HEK293T (cell line): ENCODE data around the gene SGIP1.

Experiments
- CTCF ChIA-PET: fragments of 350-600 bp; formaldehyde crosslinking; extraction: SDS; loops from one replicate; lab custom pipeline; 2021; ENCODE audit warnings: antibody characterized with exemption, inconsistent platforms; lab: Yijun Ruan, JAX
- POLR2A ChIA-PET: fragments of 350-600 bp; formaldehyde crosslinking; extraction: SDS; loops from one replicate; lab custom pipeline; 2020; ENCODE audit warnings: antibody characterized with exemption, inconsistent platforms; lab: Yijun Ruan, JAX
- DNase-seq: peaks from one replicate; pipeline ENCODE4 v3.0.0; 2012; ENCODE audit warnings: mixed read lengths; ENCODE audit errors: extremely low spot score
- ARNT ChIP-seq: fragments of 450-650 bp; IDR thresholded peaks from 2 replicates; pipeline ENCODE4 v1.6.1; 2017; ENCODE audit warnings: mild to moderate bottlenecking
- BHLHE40 ChIP-seq: fragments of 450-650 bp; IDR thresholded peaks from 2 replicates; pipeline ENCODE4 v1.6.1; 2016; ENCODE audit warnings: mild to moderate bottlenecking, moderate library complexity, borderline replicate concordance
- CTBP1 ChIP-seq: fragments of 450-650 bp; IDR thresholded peaks from 2 replicates; pipeline ENCODE4 v1.6.1; 2016; ENCODE audit warnings: borderline replicate concordance
- ELF4 ChIP-seq: fragments of 450-650 bp; IDR thresholded peaks from 2 replicates; pipeline ENCODE4 v1.6.1; 2017; ENCODE audit warnings: antibody characterized with exemption
- FOXA1 ChIP-seq: fragments of 450-650 bp; IDR thresholded peaks from 2 replicates; pipeline ENCODE4 v1.6.1; 2016; ENCODE audit warnings: mild to moderate bottlenecking
- FOXK2 ChIP-seq: fragments of 450-650 bp; IDR thresholded peaks from 2 replicates; pipeline ENCODE4 v1.6.1; 2016; ENCODE audit warnings: mild to moderate bottlenecking
- FOXM1 ChIP-seq: fragments of 450-650 bp; IDR thresholded peaks from 2 replicates; pipeline ENCODE4 v1.6.1; 2017; ENCODE audit warnings: mild to moderate bottlenecking, borderline replicate concordance
- HDGF ChIP-seq: fragments of 450-650 bp; IDR thresholded peaks from 2 replicates; pipeline ENCODE4 v1.6.1; 2017; ENCODE audit warnings: antibody characterized with exemption, borderline replicate concordance
- L3MBTL2 ChIP-seq: fragments of 450-650 bp; conservative IDR thresholded peaks from 2 replicates; pipeline ENCODE4 v1.6.1; 2016; ENCODE audit warnings: mild to moderate bottlenecking
- LEF1 ChIP-seq: fragments of 450-650 bp; IDR thresholded peaks from 2 replicates; pipeline ENCODE4 v1.6.1; 2017; ENCODE audit warnings: mild to moderate bottlenecking, borderline replicate concordance
- NFRKB ChIP-seq: fragments of 450-650 bp; IDR thresholded peaks from 2 replicates; pipeline ENCODE4 v1.6.1; 2016; ENCODE audit warnings: mild to moderate bottlenecking, moderate library complexity
- SP1 ChIP-seq: fragments of 450-650 bp; IDR thresholded peaks from 2 replicates; pipeline ENCODE4 v1.6.1; 2017
- SUZ12 ChIP-seq: fragments of 450-650 bp; IDR thresholded peaks from 2 replicates; pipeline ENCODE4 v1.6.1; 2016; ENCODE audit warnings: mild to moderate bottlenecking
- TARDBP ChIP-seq: fragments of 450-650 bp; IDR thresholded peaks from 2 replicates; pipeline ENCODE4 v1.6.1; 2016
- ZNF384 ChIP-seq: fragments of 450-650 bp; IDR thresholded peaks from 2 replicates; pipeline ENCODE4 v1.6.1; 2016
- TF ChIP-seq, protein P1 (sequence below): fragments of 450-650 bp; IDR thresholded peaks from 2 replicates; pipeline ENCODE4 v1.6.1; 2016

Gene SGIP1

DNA sequence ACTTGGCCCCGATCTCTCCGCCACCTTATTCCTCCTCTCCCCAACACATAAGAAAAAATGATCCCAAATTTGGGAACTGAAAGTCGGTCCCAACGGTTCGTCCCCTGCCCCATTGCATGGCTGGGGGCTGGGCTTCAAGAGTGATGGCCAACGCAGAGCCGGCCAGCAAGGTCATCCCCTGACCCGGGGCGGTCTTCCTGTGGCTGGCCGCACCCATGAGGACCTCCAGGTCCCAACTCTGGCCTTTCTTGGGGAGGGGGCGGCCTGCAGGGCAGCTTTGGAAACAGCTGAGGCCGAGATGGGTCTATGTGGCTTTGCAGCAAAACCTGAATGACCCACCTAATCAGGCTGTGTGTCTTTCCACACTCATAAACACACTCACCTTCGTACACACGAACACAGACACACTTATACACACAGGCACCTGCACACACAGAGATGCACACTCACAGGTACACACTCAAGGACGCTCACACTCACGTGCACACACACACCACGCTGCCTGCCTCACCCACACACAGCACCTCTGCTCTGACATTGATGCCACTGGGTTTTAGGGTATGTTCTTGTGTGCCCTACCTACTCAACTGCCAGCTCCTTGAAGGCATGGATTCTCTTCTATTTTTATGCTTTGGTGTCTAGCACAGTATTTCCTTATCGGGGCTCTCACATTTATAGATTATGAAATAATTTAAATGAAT is 218.9 kb downstream of the SGIP1 start:
- ChIA-PET POLR2A (no interaction called here), CTCF (no interaction called here)
- TF ChIP-seq SP1 (no peak), HDGF (no peak)
- DNase-seq, result no peak

DNA sequence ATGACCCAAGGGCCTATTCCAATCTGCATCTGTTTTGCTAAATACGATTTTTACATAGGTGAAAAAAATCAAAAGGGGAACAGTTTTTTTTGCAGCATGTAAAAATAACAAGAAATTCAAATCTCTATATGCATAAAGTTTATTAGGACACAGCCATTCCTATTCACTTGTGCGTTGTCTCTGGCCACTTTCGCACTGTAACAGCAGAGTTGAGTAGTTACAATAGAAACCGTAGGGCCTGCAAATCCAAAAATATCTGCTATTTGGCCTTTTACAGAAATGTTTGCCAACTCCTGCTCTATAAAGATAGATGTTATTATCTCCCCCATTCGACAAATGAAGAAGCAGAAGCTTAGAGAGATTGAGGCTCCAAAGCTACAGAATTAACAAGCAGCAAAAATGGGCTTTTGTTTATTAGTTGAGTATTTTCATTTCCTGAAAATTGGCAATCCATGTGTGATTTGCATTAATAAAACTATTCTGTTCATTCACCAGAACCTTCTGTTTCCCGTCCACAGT is 223.8 kb downstream of the SGIP1 start:
- TF ChIP-seq ARNT, result no peak
- TF ChIP-seq, protein P1, sequence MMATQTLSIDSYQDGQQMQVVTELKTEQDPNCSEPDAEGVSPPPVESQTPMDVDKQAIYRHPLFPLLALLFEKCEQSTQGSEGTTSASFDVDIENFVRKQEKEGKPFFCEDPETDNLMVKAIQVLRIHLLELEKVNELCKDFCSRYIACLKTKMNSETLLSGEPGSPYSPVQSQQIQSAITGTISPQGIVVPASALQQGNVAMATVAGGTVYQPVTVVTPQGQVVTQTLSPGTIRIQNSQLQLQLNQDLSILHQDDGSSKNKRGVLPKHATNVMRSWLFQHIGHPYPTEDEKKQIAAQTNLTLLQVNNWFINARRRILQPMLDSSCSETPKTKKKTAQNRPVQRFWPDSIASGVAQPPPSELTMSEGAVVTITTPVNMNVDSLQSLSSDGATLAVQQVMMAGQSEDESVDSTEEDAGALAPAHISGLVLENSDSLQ, result no peak
- TF ChIP-seq TARDBP, result no peak
- no peak for TF ChIP-seq CTBP1
- TF ChIP-seq NFRKB, result no peak
- no peak for TF ChIP-seq SP1
- TF ChIP-seq BHLHE40, result no peak
- TF ChIP-seq FOXA1, result no peak
- TF ChIP-seq LEF1, result no peak
- no peak for TF ChIP-seq HDGF
- TF ChIP-seq ZNF384, result no peak
- TF ChIP-seq SUZ12, result no peak
- TF ChIP-seq FOXM1, result no peak
- no peak for TF ChIP-seq L3MBTL2
- no peak for TF ChIP-seq FOXK2
- ChIA-PET CTCF (interaction anchor here (1.2 kb wide), 1 partner anchor 456 kb away, joined by 3 read pairs; no protein-coding TSS in a partner anchor), POLR2A (no interaction called here)
- DNase-seq, result no peak

DNA sequence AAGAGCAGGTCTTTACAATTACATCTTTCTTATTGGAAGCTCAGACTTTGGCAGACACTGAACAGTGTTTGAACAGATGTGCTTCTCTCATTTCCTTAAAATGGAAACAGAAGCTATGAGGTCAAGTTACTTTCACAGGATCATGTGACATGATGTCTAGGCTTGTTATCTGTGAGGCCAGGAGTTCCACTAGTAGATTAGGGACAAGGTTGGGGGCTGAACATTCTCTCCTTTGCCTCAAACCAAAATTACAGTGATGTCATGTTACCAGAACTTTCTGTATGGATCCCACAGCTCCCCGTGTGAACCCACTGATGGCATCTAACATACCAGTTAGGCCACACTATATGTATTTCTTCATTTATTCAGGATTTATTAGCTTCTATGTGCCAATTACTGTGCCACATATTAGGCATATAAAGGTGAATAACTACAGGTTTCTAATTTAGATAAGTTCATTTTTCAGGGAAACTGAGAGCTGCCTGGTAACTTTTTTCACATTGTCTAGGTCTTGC is 224.3 kb downstream of the SGIP1 start:
- DNase-seq, result no peak
- ChIA-PET CTCF (interaction anchor here (1.2 kb wide), 1 partner anchor 455 kb away, joined by 3 read pairs; no protein-coding TSS in a partner anchor), POLR2A (no interaction called here)
- TF ChIP-seq TARDBP, result no peak
- TF ChIP-seq BHLHE40, result no peak
- TF ChIP-seq HDGF, result no peak
- TF ChIP-seq ZNF384, result no peak
- no peak for TF ChIP-seq NFRKB

DNA sequence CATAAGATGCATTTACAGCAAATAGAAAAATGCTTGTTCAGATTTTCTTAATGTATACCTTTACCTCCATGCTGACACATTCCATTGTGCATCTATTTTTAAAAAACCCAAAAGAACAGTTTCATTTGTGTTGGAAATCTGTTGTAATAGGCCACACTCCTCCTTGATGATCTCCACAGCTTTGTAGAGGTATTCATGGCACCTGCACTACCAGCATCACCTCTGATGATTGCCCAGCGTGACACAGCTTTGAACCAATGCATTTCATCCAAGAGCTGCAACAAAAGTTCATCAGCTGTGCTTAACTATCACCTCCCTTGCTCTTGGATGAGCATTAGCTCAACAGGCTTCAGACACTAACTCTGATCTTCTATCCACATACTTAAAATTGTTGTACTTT is 226.6 kb downstream of the SGIP1 start:
- CTCF ChIA-PET, result no interaction called here
- no peak for DNase-seq
- POLR2A ChIA-PET, result no interaction called here
- TF ChIP-seq L3MBTL2, result no peak
- no peak for TF ChIP-seq BHLHE40
- TF ChIP-seq SP1, result no peak
- TF ChIP-seq, protein P1, result no peak
- TF ChIP-seq LEF1, result no peak
- no peak for TF ChIP-seq FOXK2
- TF ChIP-seq ELF4, result no peak
- no peak for TF ChIP-seq ZNF384
- TF ChIP-seq SUZ12, result no peak
- no peak for TF ChIP-seq FOXM1
- TF ChIP-seq HDGF, result no peak
- TF ChIP-seq TARDBP, result no peak
- TF ChIP-seq CTBP1, result no peak
- no peak for TF ChIP-seq FOXA1
- no peak for TF ChIP-seq NFRKB
- TF ChIP-seq ARNT, result no peak

DNA sequence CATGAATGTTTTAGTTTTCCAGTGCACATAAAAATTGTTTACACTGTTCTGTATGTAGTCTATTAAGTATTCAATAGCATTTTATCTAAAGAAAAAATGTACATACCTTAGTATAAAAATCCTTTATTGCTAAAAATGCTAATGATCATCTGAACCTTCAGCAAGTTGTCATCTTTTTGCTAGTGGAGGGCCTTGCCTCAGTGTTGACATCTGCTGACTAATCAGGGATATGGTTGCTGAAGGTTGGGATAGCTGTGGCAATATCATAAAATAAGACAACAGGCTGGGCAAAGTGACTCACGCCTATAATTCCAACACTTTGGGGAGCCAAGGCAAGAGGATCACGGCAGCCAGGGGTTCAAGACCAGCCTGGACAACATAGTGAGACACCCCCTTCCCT is 227.3 kb downstream of the SGIP1 start:
- POLR2A ChIA-PET, result no interaction called here
- CTCF ChIA-PET, result no interaction called here
- no peak for TF ChIP-seq ELF4
- TF ChIP-seq BHLHE40, result no peak
- no peak for TF ChIP-seq ZNF384
- TF ChIP-seq FOXA1, result no peak
- TF ChIP-seq, protein P1, result no peak
- TF ChIP-seq CTBP1, result no peak
- no peak for TF ChIP-seq SUZ12
- TF ChIP-seq FOXK2, result no peak
- TF ChIP-seq TARDBP, result no peak
- TF ChIP-seq FOXM1, result no peak
- no peak for TF ChIP-seq SP1
- no peak for TF ChIP-seq LEF1
- TF ChIP-seq NFRKB, result no peak
- no peak for TF ChIP-seq L3MBTL2
- no peak for TF ChIP-seq HDGF
- TF ChIP-seq ARNT, result no peak
- no peak for DNase-seq

DNA sequence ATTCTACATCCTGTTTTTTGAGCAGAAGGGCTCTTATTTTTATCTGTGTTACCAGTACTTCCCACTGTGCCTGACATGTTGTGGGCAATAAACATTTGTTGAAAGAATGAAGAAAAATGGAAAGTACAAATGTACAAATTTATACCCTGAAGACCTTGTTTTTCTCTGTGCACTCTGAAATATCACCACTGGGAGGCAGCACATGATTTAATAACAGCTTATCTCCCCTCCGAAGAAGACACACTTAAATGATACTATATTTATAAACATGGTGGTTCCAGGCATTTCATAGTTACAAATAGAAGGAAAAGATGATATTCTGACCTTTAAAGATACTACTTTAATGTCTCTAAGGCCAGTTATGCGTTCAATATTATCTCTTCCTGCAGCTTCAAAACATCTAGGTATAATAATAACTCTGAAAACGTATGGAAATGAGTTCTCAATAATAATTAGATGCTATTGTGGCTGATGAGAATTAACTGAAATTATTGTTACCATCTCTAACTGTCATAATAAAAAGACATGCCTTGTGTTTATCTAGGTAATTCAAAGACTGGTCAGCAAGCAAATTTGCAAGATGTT is 231.1 kb downstream of the SGIP1 start:
- POLR2A ChIA-PET, result no interaction called here
- peak; percentile 62 for DNase-seq
- CTCF ChIA-PET, result interaction anchor here (0.6 to 2.4 kb wide), 5 partner anchors 147 to 447 kb away, joined by 3 to 9 read pairs (median 4); no protein-coding TSS in a partner anchor
- TF ChIP-seq BHLHE40, result no peak
- TF ChIP-seq FOXM1, result no peak
- TF ChIP-seq, protein P1, result no peak
- TF ChIP-seq NFRKB, result no peak
- TF ChIP-seq SUZ12, result no peak
- no peak for TF ChIP-seq TARDBP
- TF ChIP-seq SP1, result no peak
- no peak for TF ChIP-seq L3MBTL2
- no peak for TF ChIP-seq HDGF
- no peak for TF ChIP-seq ARNT
- TF ChIP-seq LEF1, result no peak
- no peak for TF ChIP-seq FOXK2
- TF ChIP-seq CTBP1, result no peak
- no peak for TF ChIP-seq ZNF384
- TF ChIP-seq FOXA1, result no peak
- TF ChIP-seq ELF4, result no peak
